ENCODE measurements around the gene CDK4. TPM values are rescaled to one million over a fixed set of nuclear protein-coding genes. Genes with fewer than 3 reads are reported as not detected.

CDK4 gene
- total RNA-seq, 1 donor from 2014 or later, result 257 TPM

DNA sequence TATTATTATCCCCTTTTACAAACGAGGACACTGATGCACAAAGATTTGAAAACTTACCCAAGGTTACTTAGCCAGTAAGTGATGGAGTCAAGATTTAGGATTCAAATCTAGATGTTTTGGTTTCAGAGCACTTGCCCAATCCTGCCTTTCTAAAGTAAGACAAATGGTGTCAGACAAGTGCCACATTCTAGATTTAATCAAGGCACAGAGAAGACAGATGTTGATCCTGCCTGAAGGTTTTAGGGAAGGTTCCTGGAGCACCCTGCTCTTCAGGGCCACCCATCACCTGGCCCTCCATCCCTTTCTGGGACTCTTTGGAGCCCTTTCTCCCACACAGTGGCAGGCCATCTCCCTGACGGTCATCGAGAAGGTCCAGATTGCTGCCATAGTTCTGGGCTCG is 5.7 kb upstream of the CDK4 start:
- no peak overlapping the region for H3K4me3 ChIP-seq (ENCODE audit: low read depth, low read length)
- H3K27me3 ChIP-seq (ENCODE audit: control insufficient read depth, insufficient read depth, low read length), result no peaks in the 10 kb centered on the region
- DNase-seq (ENCODE audit: low read depth), result no peak
- peaks cover 3% of the 10 kb centered on the region for H3K36me3 ChIP-seq (ENCODE audit: control insufficient read depth, insufficient read depth, low read length)
- TF ChIP-seq, protein P1, sequence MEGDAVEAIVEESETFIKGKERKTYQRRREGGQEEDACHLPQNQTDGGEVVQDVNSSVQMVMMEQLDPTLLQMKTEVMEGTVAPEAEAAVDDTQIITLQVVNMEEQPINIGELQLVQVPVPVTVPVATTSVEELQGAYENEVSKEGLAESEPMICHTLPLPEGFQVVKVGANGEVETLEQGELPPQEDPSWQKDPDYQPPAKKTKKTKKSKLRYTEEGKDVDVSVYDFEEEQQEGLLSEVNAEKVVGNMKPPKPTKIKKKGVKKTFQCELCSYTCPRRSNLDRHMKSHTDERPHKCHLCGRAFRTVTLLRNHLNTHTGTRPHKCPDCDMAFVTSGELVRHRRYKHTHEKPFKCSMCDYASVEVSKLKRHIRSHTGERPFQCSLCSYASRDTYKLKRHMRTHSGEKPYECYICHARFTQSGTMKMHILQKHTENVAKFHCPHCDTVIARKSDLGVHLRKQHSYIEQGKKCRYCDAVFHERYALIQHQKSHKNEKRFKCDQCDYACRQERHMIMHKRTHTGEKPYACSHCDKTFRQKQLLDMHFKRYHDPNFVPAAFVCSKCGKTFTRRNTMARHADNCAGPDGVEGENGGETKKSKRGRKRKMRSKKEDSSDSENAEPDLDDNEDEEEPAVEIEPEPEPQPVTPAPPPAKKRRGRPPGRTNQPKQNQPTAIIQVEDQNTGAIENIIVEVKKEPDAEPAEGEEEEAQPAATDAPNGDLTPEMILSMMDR (IDR thresholded peaks at IDR 0.05; ENCODE audit: insufficient read depth, low read length, poor library complexity, severe bottlenecking), result no peak

DNA sequence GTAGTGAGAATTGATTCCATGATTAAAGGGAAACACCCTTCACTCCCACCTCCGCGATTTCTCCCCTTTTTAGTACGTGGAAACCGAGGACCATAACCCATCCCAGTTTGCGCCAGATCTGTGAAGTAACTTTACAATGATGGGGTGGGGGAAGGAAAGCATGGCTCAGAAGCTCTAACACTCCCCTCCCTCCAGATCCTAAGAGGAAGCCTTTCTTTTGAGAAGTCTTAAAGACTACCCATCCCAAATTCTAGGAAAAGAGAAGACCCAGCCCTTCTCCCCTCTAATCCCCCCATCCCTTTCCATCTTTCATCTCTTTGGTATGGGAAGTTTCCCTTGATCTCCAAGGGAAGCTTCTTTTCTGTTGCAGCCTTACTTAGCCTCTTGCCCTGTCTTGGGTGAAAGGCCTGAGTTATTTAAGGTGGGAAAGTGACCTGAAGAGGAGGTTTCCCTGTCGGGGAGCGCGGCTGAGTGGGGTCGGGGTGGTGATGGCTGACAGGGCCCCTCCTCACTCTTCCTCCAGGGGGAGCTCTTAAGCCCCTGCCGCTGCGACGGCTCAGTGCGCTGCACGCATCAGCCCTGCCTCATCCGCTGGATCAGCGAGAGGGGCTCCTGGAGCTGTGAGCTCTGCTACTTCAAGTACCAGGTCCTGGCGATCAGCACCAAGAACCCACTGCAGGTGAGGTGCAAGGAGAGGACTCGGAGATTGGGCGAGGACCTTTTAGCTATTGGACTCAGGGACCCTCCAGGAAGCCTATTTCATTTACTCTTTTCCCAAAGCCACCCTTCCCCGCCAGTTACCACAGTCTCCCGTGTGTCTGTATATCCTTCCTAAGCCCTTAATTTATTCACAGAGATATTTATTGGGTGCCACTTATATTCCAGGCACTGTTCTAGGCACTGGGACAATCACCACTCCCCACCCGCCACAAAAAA is 4.6 kb upstream of the CDK4 start:
- no peak overlapping the region for H3K4me3 ChIP-seq (ENCODE audit: low read depth, low read length)

DNA sequence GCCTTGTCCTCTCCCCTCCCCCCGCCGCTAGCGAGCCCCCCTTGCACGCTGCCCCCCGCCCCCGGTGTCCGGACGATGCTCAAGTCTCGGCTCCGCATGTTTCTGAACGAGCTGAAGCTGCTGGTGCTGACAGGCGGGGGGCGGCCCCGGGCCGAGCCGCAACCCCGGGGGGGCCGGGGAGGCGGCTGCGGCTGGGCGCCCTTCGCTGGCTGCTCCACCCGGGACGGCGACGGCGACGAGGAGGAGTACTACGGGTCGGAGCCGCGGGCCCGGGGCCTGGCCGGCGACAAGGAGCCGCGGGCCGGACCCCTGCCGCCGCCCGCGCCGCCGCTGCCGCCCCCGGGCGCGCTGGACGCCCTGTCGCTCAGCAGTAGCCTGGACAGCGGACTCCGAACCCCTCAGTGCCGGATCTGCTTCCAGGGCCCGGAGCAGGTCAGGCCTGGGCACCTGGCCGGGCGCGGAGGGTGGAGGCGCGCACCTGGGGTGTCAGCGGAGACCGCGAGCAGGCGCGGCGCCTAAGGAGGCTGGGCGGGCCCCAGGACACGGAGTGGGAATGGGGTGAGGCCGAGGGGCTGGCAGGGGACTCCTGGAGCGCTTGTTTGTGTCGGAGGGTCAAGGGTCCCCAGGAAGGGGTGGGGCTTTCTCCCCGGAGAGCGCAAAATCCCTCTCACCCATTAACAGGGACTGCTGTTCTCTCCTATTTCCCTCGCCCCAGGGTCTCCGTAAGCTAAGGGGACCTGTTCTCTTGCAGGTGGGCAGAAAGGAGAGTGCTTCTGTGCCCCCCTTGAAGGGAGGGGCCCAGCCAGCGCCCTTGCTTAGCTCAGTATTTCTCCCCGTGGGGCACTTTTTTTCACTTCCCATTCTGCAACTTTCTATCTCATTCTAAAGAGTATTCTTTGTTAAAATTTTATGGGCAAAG is 3.6 kb upstream of the CDK4 start:
- TF ChIP-seq, protein P1 (IDR thresholded peaks at IDR 0.05; ENCODE audit: insufficient read depth, low read length, poor library complexity, severe bottlenecking), result no peak
- Histone ChIP-seq H3K4me3 (ENCODE audit: low read depth, low read length) (peak overlapping the region; percentile 62), H3K27me3 (ENCODE audit: control insufficient read depth, insufficient read depth, low read length) (no peaks in the 10 kb centered on the region), H3K36me3 (ENCODE audit: control insufficient read depth, insufficient read depth, low read length) (peaks cover 3% of the 10 kb centered on the region)
- no peak for DNase-seq (ENCODE audit: low read depth)

More for the DNA sequence above, 4.6 kb upstream of the CDK4 start:
- peaks cover 3% of the 10 kb centered on the region for H3K36me3 ChIP-seq (ENCODE audit: control insufficient read depth, insufficient read depth, low read length)
- no peak for DNase-seq (ENCODE audit: low read depth)
- H3K27me3 ChIP-seq (ENCODE audit: control insufficient read depth, insufficient read depth, low read length), result no peaks in the 10 kb centered on the region
- TF ChIP-seq, protein P1 (IDR thresholded peaks at IDR 0.05; ENCODE audit: insufficient read depth, low read length, poor library complexity, severe bottlenecking), result peak; percentile 83

DNA sequence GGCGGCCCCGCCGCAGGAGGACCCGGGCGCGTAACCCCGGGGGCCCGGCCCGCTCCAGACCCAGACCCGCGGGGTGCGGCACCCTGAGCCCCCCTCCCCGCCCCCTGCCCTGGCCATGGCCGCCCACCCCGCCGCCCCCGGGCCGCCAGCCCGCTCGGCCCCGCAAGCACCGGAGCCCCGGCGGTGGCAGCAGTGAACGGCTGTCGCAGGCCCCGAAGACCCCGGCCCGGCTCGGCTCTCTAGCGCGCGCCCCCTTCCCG is 3.0 kb upstream of the CDK4 start:
- DNase-seq (ENCODE audit: low read depth), result no peak
- H3K36me3 ChIP-seq (ENCODE audit: control insufficient read depth, insufficient read depth, low read length), result peaks cover 3% of the 10 kb centered on the region
- H3K4me3 ChIP-seq (ENCODE audit: low read depth, low read length), result peak overlapping the region; percentile 62
- H3K27me3 ChIP-seq (ENCODE audit: control insufficient read depth, insufficient read depth, low read length), result no peaks in the 10 kb centered on the region
- TF ChIP-seq, protein P1 (IDR thresholded peaks at IDR 0.05; ENCODE audit: insufficient read depth, low read length, poor library complexity, severe bottlenecking), result no peak

DNA sequence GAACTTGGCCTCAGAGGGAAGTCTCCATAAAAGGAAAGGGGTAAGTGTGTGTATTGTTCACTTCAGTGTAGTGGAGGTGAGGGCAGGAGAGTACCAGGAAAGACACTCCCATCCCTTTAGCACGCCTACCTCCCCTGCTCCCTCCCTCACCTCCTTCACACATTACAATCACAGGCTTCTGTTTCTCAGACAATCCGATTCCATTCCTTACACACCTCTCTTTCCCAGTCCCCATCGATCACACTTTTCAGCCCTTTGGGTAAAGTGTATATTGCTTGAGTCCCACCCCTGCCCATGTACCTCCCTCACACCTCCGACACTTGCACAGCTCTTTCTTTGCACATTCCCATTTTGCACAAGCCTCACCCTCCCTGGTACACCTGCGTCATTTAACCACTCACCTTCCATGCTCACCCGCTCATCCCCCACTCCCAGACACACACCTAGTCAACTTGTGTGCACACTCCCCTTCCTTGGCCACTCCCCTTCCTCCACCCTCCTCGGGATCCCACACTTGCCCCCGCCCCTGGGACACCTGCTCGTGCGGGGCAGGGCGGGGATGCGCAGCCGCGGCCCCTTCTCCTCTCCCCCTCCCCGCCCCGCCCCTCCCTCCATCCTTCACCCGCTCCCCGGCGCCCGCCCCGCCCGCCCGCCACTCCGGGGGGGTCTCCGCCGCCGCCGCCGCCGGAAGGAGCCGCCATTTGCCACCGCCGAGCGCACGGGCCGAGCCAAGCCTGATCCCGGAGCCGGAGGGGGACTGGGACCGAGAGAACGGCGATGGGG is 2.5 kb upstream of the CDK4 start, which contains the start of gene MARCHF9:
TSS of gene MARCHF9 (plus strand) at position 693 of the 783 bp plus-strand sequence. CDS start 426 bp downstream, outside the sequence.
- Histone ChIP-seq H3K27me3 (ENCODE audit: control insufficient read depth, insufficient read depth, low read length) (no peaks in the 10 kb centered on the region), H3K36me3 (ENCODE audit: control insufficient read depth, insufficient read depth, low read length) (peaks cover 3% of the 10 kb centered on the region), H3K4me3 (ENCODE audit: low read depth, low read length) (peak within 1 kb of the TSS; percentile 62)
- DNase-seq (ENCODE audit: low read depth), result no peak
- TF ChIP-seq, protein P1 (IDR thresholded peaks at IDR 0.05; ENCODE audit: insufficient read depth, low read length, poor library complexity, severe bottlenecking), result no peak

All from kidney epithelial cell (primary cell).